Measurements from ENCODE around the gene IAH1.

IAH1 gene

DNA sequence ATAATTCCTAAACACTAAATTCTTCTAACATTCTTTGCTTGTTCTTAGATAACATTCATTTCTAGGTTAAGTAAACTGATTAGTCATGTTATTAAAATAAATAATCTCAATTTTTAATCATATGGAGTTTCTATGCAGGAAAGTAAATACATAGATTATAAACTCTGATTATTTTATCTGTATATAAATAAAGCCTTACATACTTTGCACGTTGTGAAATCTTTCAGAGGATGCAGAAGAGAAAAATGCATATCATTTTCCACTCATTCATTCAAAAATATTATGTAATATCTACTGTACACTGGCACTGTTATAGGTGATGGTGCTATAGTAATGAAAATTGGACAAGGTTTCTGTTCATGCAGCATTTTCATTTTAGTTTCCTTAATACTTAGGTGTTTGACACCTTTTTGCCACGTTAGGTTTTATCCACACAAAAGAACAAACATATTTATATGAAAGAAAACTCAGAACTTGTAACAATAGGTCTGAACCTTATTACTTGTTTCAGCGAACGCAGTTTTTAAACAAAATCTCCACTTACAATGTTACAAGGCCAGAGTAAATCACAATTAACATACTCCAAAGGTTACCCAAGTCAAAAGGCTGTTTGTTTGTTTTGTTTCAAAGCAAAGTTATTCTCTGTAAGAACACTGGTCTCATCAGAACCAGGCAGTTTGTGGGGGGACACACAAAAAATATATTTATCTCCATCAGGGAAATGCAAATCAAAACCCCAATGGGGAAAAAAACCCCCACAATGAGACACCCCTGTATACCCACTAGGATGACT is 53.8 kb downstream of the IAH1 start:
- no peak for DNase-seq (ENCODE audit: low read depth in 2 of 2)

DNA sequence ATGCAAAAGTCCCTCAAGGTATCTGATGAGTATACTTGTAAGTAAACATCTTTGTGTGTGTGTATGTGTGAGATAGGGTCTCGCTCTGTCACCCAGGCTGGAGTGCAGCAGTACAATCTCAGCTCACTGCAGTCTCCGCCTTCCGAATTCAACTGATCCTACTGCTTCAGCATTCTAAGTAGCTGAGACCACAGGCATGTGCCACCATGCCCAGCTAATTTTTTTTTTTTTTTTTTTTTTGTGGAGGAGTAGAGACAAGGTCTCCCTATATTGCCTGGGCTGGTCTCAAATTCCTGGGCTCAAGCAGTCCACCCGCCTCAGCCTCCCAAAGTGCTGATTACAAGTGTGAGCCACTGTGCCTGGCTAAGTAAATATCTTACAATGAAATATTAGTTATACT is 58.1 kb downstream of the IAH1 start:
- DNase-seq (ENCODE audit: low read depth in 2 of 2), result no peak

DNA sequence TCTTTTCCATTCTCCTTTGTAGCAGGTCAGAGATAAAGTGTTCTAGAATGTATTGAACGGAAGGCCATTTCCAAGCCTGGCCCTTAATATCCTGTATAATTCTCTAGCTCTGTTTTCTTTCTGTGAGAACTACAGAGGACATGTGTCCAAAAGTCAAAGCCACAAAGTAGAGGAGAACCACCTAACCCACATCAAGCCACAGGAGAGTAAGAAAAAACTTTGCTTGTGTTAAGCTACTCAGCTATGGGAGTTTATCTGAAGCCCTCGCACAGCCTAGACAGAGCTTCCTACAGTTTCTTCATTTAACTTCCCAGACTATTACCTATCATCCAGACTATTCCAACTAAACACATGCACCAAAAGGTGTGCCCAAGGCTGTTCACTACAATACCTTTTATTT is 59.3 kb downstream of the IAH1 start:
- no peak for DNase-seq (ENCODE audit: low read depth in 2 of 2)

DNA sequence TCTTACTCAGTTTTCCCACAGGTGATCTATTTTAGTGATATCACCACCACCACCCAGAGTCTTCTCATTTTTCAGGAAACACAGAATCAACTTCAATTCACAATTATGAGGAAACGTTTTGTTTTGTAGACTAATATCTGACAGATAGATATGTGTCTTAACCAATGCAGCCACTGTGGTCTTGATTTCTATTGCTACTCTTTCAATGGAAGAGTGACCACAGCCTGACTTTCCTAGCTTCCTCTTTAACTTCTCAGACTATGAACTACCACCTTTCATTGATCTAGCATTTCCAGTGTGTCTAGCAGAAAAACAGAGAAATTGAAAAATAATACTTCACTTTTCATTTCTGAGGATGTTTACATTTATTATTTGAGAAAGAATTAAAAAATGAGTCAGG is 60.8 kb downstream of the IAH1 start:
- DNase-seq (ENCODE audit: low read depth in 2 of 2), result no peak

DNA sequence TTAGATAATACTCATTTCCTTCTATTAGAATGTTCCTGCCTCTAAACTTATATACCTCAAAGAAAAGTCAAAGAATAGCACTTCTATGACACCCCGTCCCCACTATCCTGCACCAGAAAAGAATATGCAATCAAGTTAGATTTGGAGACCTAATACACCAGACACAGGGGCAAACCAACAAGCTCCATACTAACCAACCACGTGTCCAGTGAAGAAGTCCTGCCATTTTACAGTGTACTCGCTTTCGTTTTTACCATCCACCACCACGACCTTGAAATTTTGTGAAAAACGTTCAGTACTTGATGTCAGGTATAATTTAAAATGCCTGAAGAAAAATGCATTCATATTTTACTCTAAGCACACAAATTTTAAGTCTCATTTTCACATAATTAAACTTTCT is 62.2 kb downstream of the IAH1 start:
- no peak for DNase-seq (ENCODE audit: low read depth in 2 of 2)

DNA sequence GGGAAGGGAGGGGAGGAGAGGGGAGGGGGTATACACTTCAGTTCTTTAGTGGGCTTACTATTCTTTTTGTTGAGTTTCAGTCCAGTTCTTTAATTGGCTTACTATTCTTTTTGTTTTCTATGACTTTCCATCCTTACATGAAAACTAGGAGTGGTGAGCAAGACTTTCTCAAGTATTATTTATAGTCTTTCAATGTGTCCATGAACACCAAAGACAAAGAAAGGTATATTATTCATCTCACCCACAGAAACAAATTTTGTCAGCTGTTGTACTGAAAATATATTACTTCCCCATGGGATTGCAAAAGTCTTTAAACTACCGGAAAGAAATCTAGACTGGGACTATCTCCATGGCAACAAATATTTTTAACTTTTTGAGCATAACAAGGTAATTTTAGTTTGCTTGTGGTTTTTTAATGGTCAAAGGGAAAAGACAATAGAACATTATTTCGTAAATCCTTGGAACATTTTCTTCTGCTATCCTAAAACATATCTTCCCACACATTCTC is 63.7 kb downstream of the IAH1 start:
- DNase-seq (ENCODE audit: low read depth in 2 of 2), result no peak

Measured in stimulated activated CD8-positive, alpha-beta memory T cell treated with anti-CD3 and anti-CD28 coated beads, Interleukin-2, amount 100 ng/mL, for 48 hours (primary cell).